ENCODE measurements around the gene ARID1B. TPM values are rescaled to one million over a fixed set of nuclear protein-coding genes. Genes with fewer than 3 reads are reported as not detected.

The ARID1B gene
- total RNA-seq, 1 donor from 2014 or later: 155 TPM

- no peak for DNase-seq (ENCODE audit: low spot score in 2 of 2, unreplicated experiment in 2 of 2)
- TF ChIP-seq CTCF (IDR thresholded peaks at IDR 0.05; ENCODE audit: unreplicated experiment): no peak
- Mint-ChIP-seq H3K4me1 (peaks cover 6% of the 10 kb centered on the region), H3K27ac (peak overlapping the region; percentile 28), H3K36me3 (peaks cover 39% of the 10 kb centered on the region), H3K4me3 (no peak overlapping the region), H3K9me3 (no peaks in the 10 kb centered on the region), H3K27me3 (ENCODE audit: low read depth) (no peaks in the 10 kb centered on the region)
These were observed 416.9 kb downstream of the ARID1B start for GRCh38 chr6:157194110-157194509.

- Mint-ChIP-seq H3K9me3 (no peaks in the 10 kb centered on the region), H3K27ac (no peak overlapping the region), H3K4me1 (peaks cover 6% of the 10 kb centered on the region), H3K4me3 (no peak overlapping the region), H3K27me3 (ENCODE audit: low read depth) (no peaks in the 10 kb centered on the region), H3K36me3 (peaks cover 35% of the 10 kb centered on the region)
- TF ChIP-seq CTCF (IDR thresholded peaks at IDR 0.05; ENCODE audit: unreplicated experiment): no peak
- DNase-seq (ENCODE audit: low spot score in 2 of 2, unreplicated experiment in 2 of 2): no peak
These were observed 417.5 kb downstream of the ARID1B start for GRCh38 chr6:157194643-157195042.

- H3K4me3 Mint-ChIP-seq: no peak overlapping the region
- no peaks in the 10 kb centered on the region for H3K27me3 Mint-ChIP-seq (ENCODE audit: low read depth)
- H3K9me3 Mint-ChIP-seq: no peaks in the 10 kb centered on the region
- no peak for TF ChIP-seq CTCF (IDR thresholded peaks at IDR 0.05; ENCODE audit: unreplicated experiment)
- H3K27ac Mint-ChIP-seq: no peak overlapping the region
- DNase-seq (ENCODE audit: low spot score in 2 of 2, unreplicated experiment in 2 of 2): no peak
- H3K36me3 Mint-ChIP-seq: peaks cover 29% of the 10 kb centered on the region
- peaks cover 6% of the 10 kb centered on the region for H3K4me1 Mint-ChIP-seq
These were observed 419.2 kb downstream of the ARID1B start for GRCh38 chr6:157196391-157196790.

- Mint-ChIP-seq H3K4me3 (no peak overlapping the region), H3K4me1 (peaks cover 11% of the 10 kb centered on the region), H3K36me3 (peaks cover 34% of the 10 kb centered on the region), H3K9me3 (no peaks in the 10 kb centered on the region), H3K27me3 (ENCODE audit: low read depth) (no peaks in the 10 kb centered on the region), H3K27ac (no peak overlapping the region)
- no peak for TF ChIP-seq CTCF (IDR thresholded peaks at IDR 0.05; ENCODE audit: unreplicated experiment)
- DNase-seq (ENCODE audit: low spot score in 2 of 2, unreplicated experiment in 2 of 2): no peak
These were observed 421.5 kb downstream of the ARID1B start for GRCh38 chr6:157198425-157199279.

- Mint-ChIP-seq H3K4me1 (peaks cover 7% of the 10 kb centered on the region), H3K27ac (no peak overlapping the region), H3K9me3 (no peaks in the 10 kb centered on the region), H3K27me3 (ENCODE audit: low read depth) (no peaks in the 10 kb centered on the region), H3K36me3 (peaks cover 36% of the 10 kb centered on the region), H3K4me3 (no peak overlapping the region)
- TF ChIP-seq CTCF (IDR thresholded peaks at IDR 0.05; ENCODE audit: unreplicated experiment): no peak
- DNase-seq (ENCODE audit: low spot score in 2 of 2, unreplicated experiment in 2 of 2): no peak
These were observed 422.9 kb downstream of the ARID1B start for GRCh38 chr6:157200117-157200516.
